ENCODE measurements around the gene RPL26. TPM values are rescaled to one million over a fixed set of nuclear protein-coding genes. Genes with fewer than 3 reads are reported as not detected.
"Not testable (repeated sequence)": the region's sequence is repeated elsewhere in the genome, so short reads cannot be mapped to it uniquely, and the experiment has no call there.

The RPL26 gene
- total RNA-seq, 1 donor from 2014 or later = 3,493 TPM

- intact Hi-C loops (cut with DNase I) = no loop called here
- Histone ChIP-seq H3K4me1 (peaks cover 7% of the 10 kb centered on the region), H3K36me3 (no peaks in the 10 kb centered on the region), H3K9me3 (no peaks in the 10 kb centered on the region), H3K4me3 (no peak overlapping the region), H3K27me3 (no peaks in the 10 kb centered on the region), H3K27ac (no peak overlapping the region)
- TF ChIP-seq POLR2A (IDR thresholded peaks at IDR 0.05) (no peak), CTCF (IDR thresholded peaks at IDR 0.05) (no peak), POLR2AphosphoS5 (IDR thresholded peaks at IDR 0.05; ENCODE audit: insufficient read depth in 1 of 2, low read depth in 1 of 2) (no peak)
- DNase-seq (ENCODE audit: extremely low spot score in 2 of 2) = no peak
Observed at GRCh38 chr17:8359769-8360168, 23.2 kb downstream of the RPL26 start.

- intact Hi-C loops (cut with DNase I) = no loop called here
Observed at GRCh38 chr17:8357910-8358309, 25.1 kb downstream of the RPL26 start.

GRCh38 chr17:8354236-8354635 is 28.8 kb downstream of the RPL26 start:
- Histone ChIP-seq H3K27ac (no peak overlapping the region), H3K9me3 (no peaks in the 10 kb centered on the region), H3K36me3 (no peaks in the 10 kb centered on the region), H3K4me3 (no peak overlapping the region), H3K4me1 (no peaks in the 10 kb centered on the region), H3K27me3 (no peaks in the 10 kb centered on the region)
- DNase-seq (ENCODE audit: extremely low spot score in 2 of 2) = no peak
- intact Hi-C loops (cut with DNase I) = no loop called here
- TF ChIP-seq POLR2AphosphoS5 (IDR thresholded peaks at IDR 0.05; ENCODE audit: insufficient read depth in 1 of 2, low read depth in 1 of 2) (no peak), POLR2A (IDR thresholded peaks at IDR 0.05) (no peak), CTCF (IDR thresholded peaks at IDR 0.05) (no peak)

More at GRCh38 chr17:8357910-8358309, 25.1 kb downstream of the RPL26 start:
- no peak for DNase-seq (ENCODE audit: extremely low spot score in 2 of 2)
- H3K27me3 ChIP-seq = no peaks in the 10 kb centered on the region
- H3K27ac ChIP-seq = no peak overlapping the region
- H3K36me3 ChIP-seq = no peaks in the 10 kb centered on the region
- TF ChIP-seq CTCF (IDR thresholded peaks at IDR 0.05) = no peak
- no peak for TF ChIP-seq POLR2A (IDR thresholded peaks at IDR 0.05)
- no peak for TF ChIP-seq POLR2AphosphoS5 (IDR thresholded peaks at IDR 0.05; ENCODE audit: insufficient read depth in 1 of 2, low read depth in 1 of 2)
- H3K9me3 ChIP-seq = no peaks in the 10 kb centered on the region
- H3K4me1 ChIP-seq = peaks cover 7% of the 10 kb centered on the region
- no peak overlapping the region for H3K4me3 ChIP-seq

GRCh38 chr17:8353736-8354135 is 29.3 kb downstream of the RPL26 start:
- H3K36me3 ChIP-seq = no peaks in the 10 kb centered on the region
- intact Hi-C loops (cut with DNase I) = no loop called here
- no peak for TF ChIP-seq CTCF (IDR thresholded peaks at IDR 0.05)

GRCh38 chr17:8350339-8350738 is 32.7 kb downstream of the RPL26 start:
- TF ChIP-seq POLR2A (IDR thresholded peaks at IDR 0.05) = no peak
- no peak for TF ChIP-seq POLR2AphosphoS5 (IDR thresholded peaks at IDR 0.05; ENCODE audit: insufficient read depth in 1 of 2, low read depth in 1 of 2)
- TF ChIP-seq CTCF (IDR thresholded peaks at IDR 0.05) = no peak
- H3K9me3 ChIP-seq = no peaks in the 10 kb centered on the region
- no peaks in the 10 kb centered on the region for H3K27me3 ChIP-seq
- no peak overlapping the region for H3K4me3 ChIP-seq
- no peak overlapping the region for H3K27ac ChIP-seq
- H3K36me3 ChIP-seq = no peaks in the 10 kb centered on the region
- intact Hi-C loops (cut with DNase I) = no loop called here
- no peak for DNase-seq (ENCODE audit: extremely low spot score in 2 of 2)
- H3K4me1 ChIP-seq = peaks cover 6% of the 10 kb centered on the region

More at GRCh38 chr17:8353736-8354135, 29.3 kb downstream of the RPL26 start:
- no peak for DNase-seq (ENCODE audit: extremely low spot score in 2 of 2)
- H3K9me3 ChIP-seq = no peaks in the 10 kb centered on the region
- H3K27ac ChIP-seq = no peak overlapping the region
- no peaks in the 10 kb centered on the region for H3K4me1 ChIP-seq
- no peaks in the 10 kb centered on the region for H3K27me3 ChIP-seq
- no peak overlapping the region for H3K4me3 ChIP-seq

GRCh38 chr17:8347001-8347400 is 36.0 kb downstream of the RPL26 start:
- not testable (repeated sequence) for H3K4me3 ChIP-seq, H3K27ac ChIP-seq

More at GRCh38 chr17:8347001-8347400, 36.0 kb downstream of the RPL26 start:
- DNase-seq (ENCODE audit: extremely low spot score in 2 of 2); intact Hi-C loops (cut with DNase I); H3K4me1 ChIP-seq; H3K9me3 ChIP-seq; H3K36me3 ChIP-seq; H3K27me3 ChIP-seq: not testable (repeated sequence)
